PC-9 (cell line): ENCODE data around the gene PYM1. TPM values are rescaled to one million over a fixed set of nuclear protein-coding genes. Genes with fewer than 3 reads are reported as not detected.

ENCODE experiments used
- Bru-seq: library from RNA; stranded (reverse); fragments of 400-500 nt; gene quantifications from one replicate; lab custom pipeline; 2021; lab: Mats Ljungman, UMichigan
- BruChase-seq, 2 experiments: library from RNA; stranded (reverse); fragments of 400-500 nt; gene quantifications; one replicate each; lab custom pipeline; 2021; lab: Mats Ljungman, UMichigan
- BruUV-seq: library from RNA; stranded (reverse); fragments of 400-500 nt; replicated peaks from 2 replicates; lab custom pipeline; 2021; lab: Mats Ljungman, UMichigan
- CTCF ChIA-PET: fragments of 300-600 bp; sonication (Branson Sonifier 250); formaldehyde crosslinking; loops from one replicate; lab custom pipeline; 2022; ENCODE audit warnings: antibody characterized with exemption; lab: Charles Lee
- POLR2A ChIA-PET: fragments of 300-600 bp; sonication (Branson Sonifier 250); formaldehyde crosslinking; loops from one replicate; lab custom pipeline; 2022; ENCODE audit warnings: antibody characterized with exemption; ENCODE audit not compliant: unreplicated experiment; lab: Charles Lee
- DNase-seq, 2 experiments: peaks; one replicate each; pipeline versions ENCODE4 v3.0.0 to v3.0.0-alpha.2; 2015 to 2022; ENCODE audit warnings: mixed read lengths in 1 of 2
- H2AFZ ChIP-seq: fragments of 200-600 bp; sonication (generic); 2 replicates; pipeline ENCODE4 v1.8.1; 2017; ENCODE audit warnings: antibody characterized with exemption
- H3F3A ChIP-seq: fragments of 200-600 bp; sonication (generic); 2 replicates; pipeline ENCODE4 v1.8.1; 2017; ENCODE audit warnings: antibody characterized with exemption, mild to moderate bottlenecking, low read depth; ENCODE audit not compliant: insufficient read depth
- H3K27ac ChIP-seq: fragments of 200-600 bp; sonication (generic); 2 replicates; pipeline ENCODE4 v1.6.1; 2016; ENCODE audit warnings: mixed run types
- H3K27me3 ChIP-seq: fragments of 200-600 bp; sonication (generic); 2 replicates; pipeline ENCODE4 v1.6.1; 2016; ENCODE audit warnings: low read depth, mixed run types; ENCODE audit not compliant: insufficient read depth
- H3K36me3 ChIP-seq: fragments of 200-600 bp; sonication (generic); 2 replicates; pipeline ENCODE4 v1.6.1; 2016; ENCODE audit warnings: low read depth, mixed run types
- H3K4me1 ChIP-seq: fragments of 200-600 bp; sonication (generic); replicated peaks from 2 replicates; pipeline ENCODE4 v1.6.1; 2016; ENCODE audit warnings: mixed run types; ENCODE audit not compliant: insufficient read depth
- H3K4me2 ChIP-seq: fragments of 200-600 bp; sonication (generic); 2 replicates; pipeline ENCODE4 v1.6.1; 2017; ENCODE audit warnings: mixed run types
- H3K4me3 ChIP-seq: fragments of 200-600 bp; sonication (generic); 2 replicates; pipeline ENCODE4 v1.6.1; 2016; ENCODE audit warnings: mixed run types
- H3K79me2 ChIP-seq: fragments of 200-600 bp; sonication (generic); 2 replicates; pipeline ENCODE4 v1.6.1; 2017; ENCODE audit warnings: low read depth, mixed run types
- H3K9me2 ChIP-seq: fragments of 200-600 bp; sonication (generic); 2 replicates; pipeline ENCODE4 v1.8.1; 2017; ENCODE audit warnings: mild to moderate bottlenecking; ENCODE audit not compliant: insufficient read depth
- H3K9me3 ChIP-seq: fragments of 200-600 bp; sonication (generic); 2 replicates; pipeline ENCODE4 v1.8.1; 2016; ENCODE audit warnings: low read depth; ENCODE audit not compliant: insufficient read depth
- H4K20me1 ChIP-seq: fragments of 200-600 bp; sonication (generic); 2 replicates; pipeline ENCODE4 v1.8.1; 2017; ENCODE audit not compliant: insufficient read depth
- EZH2 ChIP-seq: fragments of 200-600 bp; sonication (generic); IDR thresholded peaks from 2 replicates; pipeline ENCODE4 v1.8.0; 2017; ENCODE audit warnings: antibody characterized with exemption, low read depth
- intact Hi-C: fragments of 100-400 bp; cut with micrococcal nuclease; formaldehyde crosslinking; loops from one replicate; pipeline ENCODE4 v1.10.0; 2022; ENCODE audit not compliant: unreplicated experiment
- long read RNA-seq: library from polyadenylated mRNA; stranded (forward); transcript quantifications from one replicate; pipeline ENCODE4 v2.0.0, GENCODE V29; 2022
- total RNA-seq: library from RNA; stranded (reverse); gene quantifications from 2 replicates; pipeline ENCODE4 v1.2.3, GENCODE V29; 2021
- TF ChIP-seq, protein P1 (sequence below): fragments of 200-600 bp; sonication (generic); conservative IDR thresholded peaks from 2 replicates; pipeline ENCODE4 v1.6.1; 2017; ENCODE audit warnings: mixed run types, antibody characterized with exemption, mild to moderate bottlenecking, moderate library complexity

PYM1 gene
- total RNA-seq, result 45.4 and 54.0 TPM in 2 replicates
- percentile 87 among the genes with signal in this experiment for Bru-seq, nascent RNA
- percentile 77 among the genes with signal in this experiment for BruChase-seq, experiment 1, labeled RNA remaining after a 2-hour chase
- BruChase-seq, experiment 2, labeled RNA remaining after a 6-hour chase, result percentile 73 among the genes with signal in this experiment
- long read RNA-seq, transcript PYM1-202 (3 exons, 1,073 nt), result minor isoform, 12 of 127 reads
- long read RNA-seq, transcript PYM1-206 (2 exons, 653 nt), result minor isoform, 11 of 127 reads
- long read RNA-seq, transcript PYM1-203 (3 exons, 1,226 nt), result major isoform, 88 of 127 reads
- long read RNA-seq, partial matches to known transcripts, result 4 of 127 reads
- long read RNA-seq, other reads (novel, unspliced or antisense), result 9 of 127 reads

DNA sequence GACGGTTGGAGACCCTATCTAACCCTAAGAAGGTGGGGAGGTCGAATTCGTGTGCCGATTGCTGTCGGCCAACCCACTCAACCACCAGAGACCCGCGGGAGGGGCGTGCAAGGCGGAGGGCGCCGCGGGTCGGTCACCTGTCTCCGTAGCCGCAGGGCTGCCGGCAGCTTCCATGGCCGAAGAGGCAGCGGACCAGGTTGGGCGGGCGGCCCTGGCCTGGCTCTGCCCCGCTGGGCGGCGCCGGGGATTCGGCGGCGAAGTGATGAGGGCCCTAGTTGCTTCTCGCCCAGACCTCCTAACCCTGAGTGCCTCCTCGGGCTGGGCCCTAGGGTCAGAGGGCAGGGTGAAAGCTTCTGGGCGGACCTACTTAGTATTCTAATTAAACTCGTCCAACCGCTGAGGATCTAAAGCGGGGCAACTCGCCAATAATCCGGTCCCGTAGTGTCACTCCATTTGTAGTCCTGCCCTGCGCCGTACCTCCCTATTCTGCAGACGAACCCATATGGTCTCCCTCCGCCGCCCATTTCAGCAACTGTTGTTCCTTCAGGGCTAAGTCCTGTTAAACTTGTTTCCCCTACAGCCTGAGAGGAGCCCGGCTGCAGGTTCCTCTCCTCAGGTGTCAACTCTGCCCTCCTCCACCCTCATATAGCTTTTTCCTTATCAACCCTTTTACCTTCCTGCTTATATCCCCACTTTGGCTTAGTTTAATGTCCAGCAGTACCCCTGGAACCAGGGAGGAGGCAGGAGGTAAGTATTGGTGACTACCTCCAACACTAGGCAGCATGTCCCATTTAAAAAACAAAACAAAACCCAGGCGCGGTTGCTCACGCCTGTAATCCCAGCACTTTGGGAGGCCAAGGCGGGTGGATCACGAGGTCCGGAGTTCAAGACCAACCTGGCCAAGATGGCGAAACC, at the start of gene PYM1:
Gene PYM1, minus strand, starts transcription at position 307 of the 915 bp plus-strand sequence. Its CDS starts 133 bp downstream, at position 174.
- CTCF ChIA-PET, result interaction anchor here (0.6 to 1.7 kb wide), 7 partner anchors 13 to 1151 kb away, joined by 4 to 30 read pairs (median 9); partner anchors contain the start of genes BLOC1S1, DNAJC14, NEMP1 and ORMDL2

DNA sequence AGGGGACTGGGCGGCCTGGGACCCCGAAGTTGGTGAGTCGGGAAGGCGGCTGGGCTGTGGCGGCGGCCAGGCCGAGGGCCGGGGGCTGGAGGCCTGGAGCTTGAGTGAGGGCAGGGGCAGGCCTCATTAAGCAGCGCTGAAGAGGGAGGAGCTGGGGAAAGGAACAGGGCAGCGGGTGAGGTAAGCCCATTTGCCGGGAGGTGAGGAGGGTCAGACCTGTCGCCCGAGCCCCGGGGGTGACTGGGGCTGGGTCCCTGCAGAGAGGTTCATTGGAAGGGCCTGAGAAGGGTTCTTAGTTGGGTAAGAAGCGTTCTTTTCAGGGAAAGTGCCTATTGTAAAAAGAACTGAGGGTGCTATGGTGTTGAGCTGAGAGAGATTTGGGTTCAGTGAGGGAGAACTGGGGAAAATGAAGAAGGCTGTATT, 46.6 kb upstream of the PYM1 start:
- H3K4me2 ChIP-seq, result peak overlapping the region; percentile 90
- peaks cover 46% of the 10 kb centered on the region for H3K79me2 ChIP-seq
- H3K27me3 ChIP-seq, result no peaks in the 10 kb centered on the region
- H3K36me3 ChIP-seq, result no peaks in the 10 kb centered on the region
- peak; percentile 45 to 55 for DNase-seq
- peak overlapping the region; percentile 70 for H3K27ac ChIP-seq
- H3K9me2 ChIP-seq, result no peaks in the 10 kb centered on the region
- H3F3A ChIP-seq, result peaks cover 28% of the 10 kb centered on the region
- peak overlapping the region; percentile 93 for H3K4me3 ChIP-seq
- CTCF ChIA-PET, result interaction anchor here (0.6 to 1.7 kb wide), 7 partner anchors 16 to 297 kb away, joined by 3 to 10 read pairs (median 3); partner anchors contain the start of gene SUOX
- intact Hi-C loops, result loop anchor here (1.0 to 5.0 kb wide), 2 partner anchors 18 to 143 kb away; partner anchors contain the start of genes RPL41 and ZC3H10
- H3K4me1 ChIP-seq, result peaks cover 27% of the 10 kb centered on the region
- POLR2A ChIA-PET, result interaction anchor here (0.6 to 1.9 kb wide), 9 partner anchors 17 to 261 kb away, joined by 3 to 13 read pairs (median 6); partner anchors contain the start of genes DNAJC14, ESYT1, ORMDL2 and SARNP
- BruUV-seq, result no TSS peak
- TF ChIP-seq EZH2, result no peak
- TF ChIP-seq, protein P1, sequence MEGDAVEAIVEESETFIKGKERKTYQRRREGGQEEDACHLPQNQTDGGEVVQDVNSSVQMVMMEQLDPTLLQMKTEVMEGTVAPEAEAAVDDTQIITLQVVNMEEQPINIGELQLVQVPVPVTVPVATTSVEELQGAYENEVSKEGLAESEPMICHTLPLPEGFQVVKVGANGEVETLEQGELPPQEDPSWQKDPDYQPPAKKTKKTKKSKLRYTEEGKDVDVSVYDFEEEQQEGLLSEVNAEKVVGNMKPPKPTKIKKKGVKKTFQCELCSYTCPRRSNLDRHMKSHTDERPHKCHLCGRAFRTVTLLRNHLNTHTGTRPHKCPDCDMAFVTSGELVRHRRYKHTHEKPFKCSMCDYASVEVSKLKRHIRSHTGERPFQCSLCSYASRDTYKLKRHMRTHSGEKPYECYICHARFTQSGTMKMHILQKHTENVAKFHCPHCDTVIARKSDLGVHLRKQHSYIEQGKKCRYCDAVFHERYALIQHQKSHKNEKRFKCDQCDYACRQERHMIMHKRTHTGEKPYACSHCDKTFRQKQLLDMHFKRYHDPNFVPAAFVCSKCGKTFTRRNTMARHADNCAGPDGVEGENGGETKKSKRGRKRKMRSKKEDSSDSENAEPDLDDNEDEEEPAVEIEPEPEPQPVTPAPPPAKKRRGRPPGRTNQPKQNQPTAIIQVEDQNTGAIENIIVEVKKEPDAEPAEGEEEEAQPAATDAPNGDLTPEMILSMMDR, result no peak
- H3K9me3 ChIP-seq, result no peaks in the 10 kb centered on the region
- no peaks in the 10 kb centered on the region for H4K20me1 ChIP-seq
- peak overlapping the region; percentile 74 for H2AFZ ChIP-seq

More for the DNA sequence above, at the start of gene PYM1:
- Histone ChIP-seq H3K27ac (peak within 1 kb of the TSS; percentile 83), H3K79me2 (peaks cover 55% of the 10 kb centered on the region), H3K4me2 (peak within 1 kb of the TSS; percentile 98), H3K36me3 (peaks cover 7% of the 10 kb centered on the region; the same call in 1 of the 2 replicates), H4K20me1 (no peaks in the 10 kb centered on the region), H3K27me3 (no peaks in the 10 kb centered on the region), H3K4me1 (peaks cover 43% of the 10 kb centered on the region), H3F3A (peaks cover 67% of the 10 kb centered on the region), H3K9me3 (no peaks in the 10 kb centered on the region), H3K9me2 (no peaks in the 10 kb centered on the region), H3K4me3 (peak within 1 kb of the TSS; percentile 100), H2AFZ (peak within 1 kb of the TSS; percentile 92)
- intact Hi-C loops, result loop anchor here (1.0 to 5.0 kb wide), 3 partner anchors 99 to 113 kb away; partner anchors contain the start of genes DNAJC14, ORMDL2, RPS26 and SARNP
- TSS peak; percentile 5 for BruUV-seq
- TF ChIP-seq, protein P1, result no peak; the same call in 1 of the 2 replicates
- TF ChIP-seq EZH2, result no peak
- peak; percentile 88 to 90 for DNase-seq
- POLR2A ChIA-PET, result interaction anchor here (0.6 to 0.9 kb wide), 4 partner anchors 69 to 187 kb away, joined by 4 to 7 read pairs (median 4); partner anchors contain the start of genes ORMDL2, SARNP and SUOX
